Prostate gland (tissue), 2 donors: ENCODE results near the gene PITX1.

Source experiments
- POLR2A ChIP-seq: fragments of 450-650 bp; IDR thresholded peaks from one replicate; pipeline ENCODE4 v1.6.1; 2016; ENCODE audit warnings: antibody characterized with exemption, mild to moderate bottlenecking
- POLR2AphosphoS5 ChIP-seq: sonication (generic); formaldehyde crosslinking; IDR thresholded peaks from one replicate; pipeline ENCODE4 v1.6.1; 2017; ENCODE audit warnings: antibody characterized with exemption
- TF ChIP-seq, protein P1 (sequence below), 4 experiments: fragments of 200-600 bp in 2 of 4; fragments of 450-650 bp in 2 of 4; sonication (generic) in 2 of 4; IDR thresholded peaks; 1 replicate in 3 of 4; 2 replicates in 1 of 4; pipeline ENCODE4 v1.5.1; 2016 to 2019; ENCODE audit warnings: antibody characterized with exemption in 4 of 4, mild to moderate bottlenecking in 2 of 4, moderate library complexity in 2 of 4

DNA sequence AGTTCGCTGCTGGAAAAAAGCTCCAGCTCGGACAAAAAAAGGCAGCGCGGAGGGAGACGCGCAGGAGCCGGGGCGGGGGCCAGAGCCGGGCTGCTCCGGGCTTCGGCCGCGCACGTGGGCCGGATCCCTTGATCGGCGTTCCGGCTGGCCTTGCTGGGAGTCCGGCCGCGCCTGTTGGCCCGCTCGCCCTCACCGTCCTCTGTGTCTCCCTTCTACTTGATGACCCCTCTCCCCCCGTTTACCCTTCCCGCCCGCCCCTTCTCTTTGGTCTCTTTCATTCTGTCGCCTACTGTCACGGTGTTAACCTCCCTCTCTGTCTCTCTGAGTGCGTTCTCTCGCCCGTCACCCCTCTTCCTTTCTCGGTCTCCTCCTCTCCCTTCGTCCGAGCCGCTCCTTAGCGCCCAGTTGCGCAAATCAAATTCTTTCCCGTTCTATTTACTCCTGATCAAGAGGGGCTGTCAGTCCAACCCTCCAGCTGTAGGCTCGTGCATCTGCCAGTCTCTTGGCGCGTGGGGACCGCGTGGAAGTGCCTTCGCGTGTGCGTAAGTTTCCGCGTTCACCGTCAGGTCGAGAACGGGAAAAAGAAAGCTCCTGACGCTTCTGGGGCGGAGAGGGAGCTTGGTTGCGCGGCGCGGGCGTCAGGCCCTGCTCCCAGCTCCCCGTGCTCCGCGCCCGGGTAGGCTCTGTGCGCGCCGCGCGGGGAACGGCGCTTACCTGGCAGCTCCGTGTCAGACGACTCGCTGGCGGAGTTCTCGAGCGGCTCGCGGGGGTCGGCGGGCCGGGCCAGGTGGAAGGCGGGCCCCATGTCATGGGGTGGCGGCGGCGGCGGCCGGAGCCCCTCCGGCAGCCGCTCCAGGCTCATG lies 798 bp downstream of the PITX1 start:
- TF ChIP-seq, protein P1, sequence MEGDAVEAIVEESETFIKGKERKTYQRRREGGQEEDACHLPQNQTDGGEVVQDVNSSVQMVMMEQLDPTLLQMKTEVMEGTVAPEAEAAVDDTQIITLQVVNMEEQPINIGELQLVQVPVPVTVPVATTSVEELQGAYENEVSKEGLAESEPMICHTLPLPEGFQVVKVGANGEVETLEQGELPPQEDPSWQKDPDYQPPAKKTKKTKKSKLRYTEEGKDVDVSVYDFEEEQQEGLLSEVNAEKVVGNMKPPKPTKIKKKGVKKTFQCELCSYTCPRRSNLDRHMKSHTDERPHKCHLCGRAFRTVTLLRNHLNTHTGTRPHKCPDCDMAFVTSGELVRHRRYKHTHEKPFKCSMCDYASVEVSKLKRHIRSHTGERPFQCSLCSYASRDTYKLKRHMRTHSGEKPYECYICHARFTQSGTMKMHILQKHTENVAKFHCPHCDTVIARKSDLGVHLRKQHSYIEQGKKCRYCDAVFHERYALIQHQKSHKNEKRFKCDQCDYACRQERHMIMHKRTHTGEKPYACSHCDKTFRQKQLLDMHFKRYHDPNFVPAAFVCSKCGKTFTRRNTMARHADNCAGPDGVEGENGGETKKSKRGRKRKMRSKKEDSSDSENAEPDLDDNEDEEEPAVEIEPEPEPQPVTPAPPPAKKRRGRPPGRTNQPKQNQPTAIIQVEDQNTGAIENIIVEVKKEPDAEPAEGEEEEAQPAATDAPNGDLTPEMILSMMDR (IDR thresholded peaks at IDR 0.05) = no peak
- TF ChIP-seq POLR2AphosphoS5 (no peak), POLR2A (peak; percentile 23)
